ENCODE measurements around the gene MAMDC2. TPM values are rescaled to one million over a fixed set of nuclear protein-coding genes. Genes with fewer than 3 reads are reported as not detected.

Gene MAMDC2
- total RNA-seq, 3 donors from 2014 or later (not counting 1 experiment from before 2014, with no cell fraction given): 0.10 to 0.32 TPM; not detected in 1

GRCh38 chr9:70052768-70053167 lies 9.1 kb downstream of the MAMDC2 start:
- H3K27ac ChIP-seq (ENCODE audit: low read length): no peak overlapping the region
- H3K36me3 Mint-ChIP-seq: no peaks in the 10 kb centered on the region
- ATAC-seq: no peak
- intact Hi-C loops (cut with micrococcal nuclease): loop anchor here (10.0 kb wide), 1 partner anchor 48 kb away; no protein-coding TSS in a partner anchor
- H3K4me3 ChIP-seq (ENCODE audit: low read length): no peak overlapping the region
- H3K4me1 Mint-ChIP-seq: no peaks in the 10 kb centered on the region
- no peaks in the 10 kb centered on the region for H3K9me3 ChIP-seq (ENCODE audit: control insufficient read depth, insufficient read depth, low read length)
- no peaks in the 10 kb centered on the region for H3K27me3 ChIP-seq (ENCODE audit: control insufficient read depth, insufficient read depth, low read length)
- H3K9me3 Mint-ChIP-seq: no peaks in the 10 kb centered on the region
- no peak for DNase-seq
- TF ChIP-seq CTCF (IDR thresholded peaks at IDR 0.05): no peak
- H3K36me3 ChIP-seq (ENCODE audit: control insufficient read depth, insufficient read depth, low read length): no peaks in the 10 kb centered on the region
- no peak overlapping the region for H3K4me3 Mint-ChIP-seq
- H3K27me3 Mint-ChIP-seq (ENCODE audit: low read depth in 2 of 2): peaks cover 0 to 13% of the 10 kb centered on the region in 2 donors
- WGBS (ENCODE audit: insufficient coverage): 79% methylated on average over 1 of the region's 1 CpG
- H3K27ac Mint-ChIP-seq: no peak overlapping the region
- H3K4me1 ChIP-seq (ENCODE audit: control insufficient read depth, insufficient read depth, low read length): no peaks in the 10 kb centered on the region

- WGBS (ENCODE audit: insufficient coverage): 29% methylated on average over 2 of the region's 2 CpGs
These were observed 10.2 kb downstream of the MAMDC2 start for GRCh38 chr9:70053864-70054263.

GRCh38 chr9:70054521-70054920 lies 10.9 kb downstream of the MAMDC2 start:
- intact Hi-C loops (cut with micrococcal nuclease): loop anchor here (10.0 kb wide), 1 partner anchor 50 kb away; no protein-coding TSS in a partner anchor
- Mint-ChIP-seq H3K36me3 (no peaks in the 10 kb centered on the region), H3K27ac (no peak overlapping the region)

More at GRCh38 chr9:70053864-70054263, 10.2 kb downstream of the MAMDC2 start:
- H3K27me3 ChIP-seq (ENCODE audit: control insufficient read depth, insufficient read depth, low read length): no peaks in the 10 kb centered on the region
- no peak overlapping the region for H3K27ac ChIP-seq (ENCODE audit: low read length)
- H3K4me1 ChIP-seq (ENCODE audit: control insufficient read depth, insufficient read depth, low read length): no peaks in the 10 kb centered on the region
- H3K4me1 Mint-ChIP-seq: no peaks in the 10 kb centered on the region
- no peak for TF ChIP-seq CTCF (IDR thresholded peaks at IDR 0.05)
- H3K36me3 ChIP-seq (ENCODE audit: control insufficient read depth, insufficient read depth, low read length): no peaks in the 10 kb centered on the region
- no peak for ATAC-seq
- H3K9me3 Mint-ChIP-seq: no peaks in the 10 kb centered on the region
- peaks cover 0 to 13% of the 10 kb centered on the region in 2 donors for H3K27me3 Mint-ChIP-seq (ENCODE audit: low read depth in 2 of 2)
- no peaks in the 10 kb centered on the region for H3K9me3 ChIP-seq (ENCODE audit: control insufficient read depth, insufficient read depth, low read length)
- H3K4me3 Mint-ChIP-seq: no peak overlapping the region
- H3K36me3 Mint-ChIP-seq: no peaks in the 10 kb centered on the region
- no peak overlapping the region for H3K4me3 ChIP-seq (ENCODE audit: low read length)
- no peak for DNase-seq
- intact Hi-C loops (cut with micrococcal nuclease): loop anchor here (10.0 kb wide), 1 partner anchor 49 kb away; no protein-coding TSS in a partner anchor
- no peak overlapping the region for H3K27ac Mint-ChIP-seq

More at GRCh38 chr9:70054521-70054920, 10.9 kb downstream of the MAMDC2 start:
- Mint-ChIP-seq H3K4me1 (no peaks in the 10 kb centered on the region), H3K27me3 (ENCODE audit: low read depth in 2 of 2) (peaks cover 0 to 13% of the 10 kb centered on the region in 2 donors), H3K9me3 (no peaks in the 10 kb centered on the region), H3K4me3 (no peak overlapping the region)
- H3K9me3 ChIP-seq (ENCODE audit: control insufficient read depth, insufficient read depth, low read length): no peaks in the 10 kb centered on the region
- ATAC-seq (no peak), DNase-seq (no peak)
- H3K4me1 ChIP-seq (ENCODE audit: control insufficient read depth, insufficient read depth, low read length): no peaks in the 10 kb centered on the region
- H3K27ac ChIP-seq (ENCODE audit: low read length): no peak overlapping the region
- no peaks in the 10 kb centered on the region for H3K36me3 ChIP-seq (ENCODE audit: control insufficient read depth, insufficient read depth, low read length)
- no peak overlapping the region for H3K4me3 ChIP-seq (ENCODE audit: low read length)
- no peaks in the 10 kb centered on the region for H3K27me3 ChIP-seq (ENCODE audit: control insufficient read depth, insufficient read depth, low read length)
- 57% methylated on average over 1 of the region's 3 CpGs for WGBS (ENCODE audit: insufficient coverage)
- no peak for TF ChIP-seq CTCF (IDR thresholded peaks at IDR 0.05)

Data from natural killer cell (primary cell).